Esophagus muscularis mucosa (tissue), 4 donors: Measurements from ENCODE around the gene PCDH9. TPM values are rescaled to one million over a fixed set of nuclear protein-coding genes. Genes with fewer than 3 reads are reported as not detected.

Experiments
- DNase-seq: peaks from one replicate; pipeline ENCODE4 v3.0.0-alpha.2; 2017; ENCODE audit errors: extremely low spot score
- H3K27ac ChIP-seq, 4 donors: fragments of 200-600 bp; sonication (generic); replicated peaks in 1 of 4; 1 replicate in 3 of 4; 2 replicates in 1 of 4; pipeline ENCODE4 v1.5.1; 2016 to 2019; ENCODE audit warnings: mild to moderate bottlenecking in 1 of 4
- H3K27me3 ChIP-seq, 4 donors: fragments of 200-600 bp; sonication (generic); one replicate each; pipeline versions ENCODE4 v1.5.1 to v1.6.0; 2016 to 2019
- H3K36me3 ChIP-seq, 4 donors: fragments of 200-600 bp; sonication (generic); one replicate each; pipeline ENCODE4 v1.5.1; 2016 to 2019
- H3K4me1 ChIP-seq, 4 donors: fragments of 200-600 bp; sonication (generic); one replicate each; pipeline ENCODE4 v1.5.1; 2016 to 2019
- H3K4me3 ChIP-seq, 4 donors: fragments of 200-600 bp; sonication (generic); 1 replicate in 2 of 4; 2 replicates in 2 of 4; pipeline ENCODE4 v1.5.1; 2016 to 2019; ENCODE audit warnings: mild to moderate bottlenecking in 4 of 4, moderate library complexity in 1 of 4
- H3K9me3 ChIP-seq, 4 donors: fragments of 200-600 bp; sonication (generic); 1 replicate in 3 of 4; 2 replicates in 1 of 4; pipeline ENCODE4 v1.5.1; 2016 to 2019
- EP300 ChIP-seq: sonication (generic); formaldehyde crosslinking; IDR thresholded peaks from one replicate; pipeline ENCODE4 v1.6.1; 2017; ENCODE audit warnings: antibody characterized with exemption
- POLR2A ChIP-seq: fragments of 450-650 bp; IDR thresholded peaks from one replicate; pipeline ENCODE4 v1.6.1; 2017; ENCODE audit warnings: antibody characterized with exemption, moderate library complexity, mild to moderate bottlenecking, low read depth
- POLR2AphosphoS5 ChIP-seq, 2 donors: sonication (generic); formaldehyde crosslinking; IDR thresholded peaks; one replicate each; pipeline ENCODE4 v1.6.1; 2017; ENCODE audit warnings: antibody characterized with exemption in 2 of 2
- WGBS: methylation state at CpG from one replicate; pipeline ENCODE4 v1.1.5; 2018; 5-methylcytosine and 5-hydroxymethylcytosine counted together
- intact Hi-C: fragments of 100-400 bp; cut with DNase I; formaldehyde crosslinking; loops from one replicate; pipeline ENCODE4 v1.15.1; 2023
- total RNA-seq, 4 donors: library from RNA; depleted of rRNA; stranded (reverse); fragments of >200 nt; gene quantifications; one replicate each; pipeline versions ENCODE4 v1.1.0 to v1.2.1, GENCODE V29; 2016
- TF ChIP-seq, protein P1 (sequence below), 3 experiments: fragments of 200-600 bp in 2 of 3; fragments of 450-650 bp in 1 of 3; sonication (generic) in 2 of 3; IDR thresholded peaks; one replicate each; pipeline ENCODE4 v1.5.1; 2017 to 2019; ENCODE audit warnings: antibody characterized with exemption in 3 of 3, mild to moderate bottlenecking in 2 of 3, moderate library complexity in 1 of 3

PCDH9 gene
- total RNA-seq, 4 donors from 2014 or later: 33.8 to 81.8 (median 49.1) TPM

DNA sequence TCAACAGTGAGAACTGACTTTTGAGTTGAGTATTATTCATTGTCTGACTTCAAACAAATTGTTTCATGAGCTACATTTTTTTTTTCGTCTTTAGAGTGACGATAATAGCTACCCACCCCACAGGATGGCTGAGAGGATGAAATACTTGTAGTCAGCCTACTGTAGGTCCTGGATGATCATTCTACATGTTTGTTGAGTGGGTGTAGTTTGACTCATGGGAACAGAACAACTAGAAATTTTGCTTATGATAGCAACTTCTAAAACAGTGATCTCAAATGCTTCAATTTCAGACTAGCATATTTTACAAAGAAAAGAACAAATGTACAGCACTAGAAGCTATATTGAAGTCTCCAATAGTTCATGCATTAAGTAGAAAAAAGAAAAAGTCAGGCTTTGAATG lies 651.8 kb downstream of the PCDH9 start:
- H3K9me3 ChIP-seq: no peaks in the 10 kb centered on the region
- TF ChIP-seq POLR2AphosphoS5 (IDR thresholded peaks at IDR 0.05) (no peak), EP300 (no peak), POLR2A (no peak)
- TF ChIP-seq, protein P1, sequence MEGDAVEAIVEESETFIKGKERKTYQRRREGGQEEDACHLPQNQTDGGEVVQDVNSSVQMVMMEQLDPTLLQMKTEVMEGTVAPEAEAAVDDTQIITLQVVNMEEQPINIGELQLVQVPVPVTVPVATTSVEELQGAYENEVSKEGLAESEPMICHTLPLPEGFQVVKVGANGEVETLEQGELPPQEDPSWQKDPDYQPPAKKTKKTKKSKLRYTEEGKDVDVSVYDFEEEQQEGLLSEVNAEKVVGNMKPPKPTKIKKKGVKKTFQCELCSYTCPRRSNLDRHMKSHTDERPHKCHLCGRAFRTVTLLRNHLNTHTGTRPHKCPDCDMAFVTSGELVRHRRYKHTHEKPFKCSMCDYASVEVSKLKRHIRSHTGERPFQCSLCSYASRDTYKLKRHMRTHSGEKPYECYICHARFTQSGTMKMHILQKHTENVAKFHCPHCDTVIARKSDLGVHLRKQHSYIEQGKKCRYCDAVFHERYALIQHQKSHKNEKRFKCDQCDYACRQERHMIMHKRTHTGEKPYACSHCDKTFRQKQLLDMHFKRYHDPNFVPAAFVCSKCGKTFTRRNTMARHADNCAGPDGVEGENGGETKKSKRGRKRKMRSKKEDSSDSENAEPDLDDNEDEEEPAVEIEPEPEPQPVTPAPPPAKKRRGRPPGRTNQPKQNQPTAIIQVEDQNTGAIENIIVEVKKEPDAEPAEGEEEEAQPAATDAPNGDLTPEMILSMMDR (IDR thresholded peaks at IDR 0.05): no peak
- WGBS: 89% methylated on average over 2 of the region's 2 CpGs
- H3K4me3 ChIP-seq: no peak overlapping the region
- no peaks in the 10 kb centered on the region for H3K36me3 ChIP-seq
- H3K27ac ChIP-seq: no peak overlapping the region
- H3K4me1 ChIP-seq: no peaks in the 10 kb centered on the region
- DNase-seq: no peak
- intact Hi-C loops: no loop called here
- H3K27me3 ChIP-seq: no peaks in the 10 kb centered on the region

DNA sequence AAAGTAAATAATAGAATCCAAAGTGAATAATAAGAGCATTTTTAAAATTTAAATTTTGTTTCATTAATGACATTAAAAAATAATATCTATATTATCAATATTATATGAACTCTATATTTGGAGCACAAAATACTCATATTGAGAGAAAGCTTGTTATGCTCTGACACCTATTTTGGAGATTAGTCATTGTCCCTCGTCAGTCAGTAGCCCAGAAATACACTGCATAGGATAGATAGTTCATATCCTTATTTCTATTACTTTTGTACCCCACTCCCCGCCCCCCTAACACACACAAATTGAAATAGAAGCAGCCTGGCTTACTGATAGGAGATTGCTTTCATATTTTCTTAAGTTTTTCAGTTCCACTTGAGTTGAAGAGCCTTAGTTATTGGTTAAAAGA lies 652.8 kb downstream of the PCDH9 start:
- H3K9me3 ChIP-seq: no peaks in the 10 kb centered on the region
- intact Hi-C loops: no loop called here
- TF ChIP-seq, protein P1 (IDR thresholded peaks at IDR 0.05): no peak
- TF ChIP-seq POLR2A (no peak), POLR2AphosphoS5 (IDR thresholded peaks at IDR 0.05) (no peak), EP300 (no peak)
- no peaks in the 10 kb centered on the region for H3K4me1 ChIP-seq
- H3K4me3 ChIP-seq: no peak overlapping the region
- DNase-seq: no peak
- no peaks in the 10 kb centered on the region for H3K36me3 ChIP-seq
- 87% methylated on average over 2 of the region's 2 CpGs for WGBS
- H3K27ac ChIP-seq: no peak overlapping the region
- no peaks in the 10 kb centered on the region for H3K27me3 ChIP-seq

DNA sequence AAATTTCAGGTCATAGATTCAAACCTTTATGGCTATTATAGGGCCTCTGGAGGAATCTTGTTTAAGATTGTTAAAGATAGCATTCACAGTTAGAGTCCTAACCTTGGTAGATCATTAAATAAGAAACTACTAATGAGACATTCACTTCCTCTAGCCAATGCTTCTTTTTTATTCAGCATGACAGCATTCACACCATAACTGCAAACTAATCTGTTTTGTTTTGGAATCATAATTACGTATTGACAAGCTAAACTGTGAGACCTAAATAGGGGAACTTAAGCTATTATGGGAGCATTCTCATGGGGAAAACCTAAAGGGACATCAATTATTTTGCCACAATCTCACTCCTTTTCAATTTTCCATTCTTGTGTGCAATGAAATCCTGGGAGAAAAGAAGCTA lies 653.8 kb downstream of the PCDH9 start:
- Histone ChIP-seq H3K36me3 (no peaks in the 10 kb centered on the region), H3K27me3 (no peaks in the 10 kb centered on the region), H3K4me3 (no peak overlapping the region), H3K9me3 (no peaks in the 10 kb centered on the region), H3K4me1 (no peaks in the 10 kb centered on the region), H3K27ac (no peak overlapping the region)
- DNase-seq: no peak
- intact Hi-C loops: no loop called here
- TF ChIP-seq POLR2A (no peak), EP300 (no peak), POLR2AphosphoS5 (IDR thresholded peaks at IDR 0.05) (no peak)
- TF ChIP-seq, protein P1 (IDR thresholded peaks at IDR 0.05): no peak
- WGBS: 89% methylated on average over 1 of the region's 1 CpG

DNA sequence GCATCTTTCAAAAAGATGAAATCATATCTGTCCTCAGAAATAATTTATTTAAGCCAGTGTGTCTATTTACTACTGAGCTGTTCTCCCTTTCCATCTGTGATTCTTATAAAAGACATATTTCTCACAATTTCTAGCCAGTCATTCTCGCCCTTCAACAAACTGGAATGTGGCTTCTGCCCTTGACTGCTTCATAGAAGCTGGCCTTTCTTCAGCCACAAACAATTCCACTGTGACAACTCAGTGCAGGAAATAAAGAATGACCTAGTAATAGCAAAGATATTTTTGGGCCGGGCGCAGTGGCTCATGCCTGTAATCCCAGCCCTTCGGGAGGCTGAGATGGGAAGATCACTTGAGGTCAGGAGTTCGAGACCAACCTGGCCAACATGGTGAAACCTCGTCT lies 655.5 kb downstream of the PCDH9 start:
- H3K4me3 ChIP-seq: no peak overlapping the region
- DNase-seq: no peak
- no peaks in the 10 kb centered on the region for H3K4me1 ChIP-seq
- WGBS: 70% methylated on average over 6 of the region's 6 CpGs
- no peaks in the 10 kb centered on the region for H3K27me3 ChIP-seq
- H3K9me3 ChIP-seq: no peaks in the 10 kb centered on the region
- H3K27ac ChIP-seq: no peak overlapping the region
- no peaks in the 10 kb centered on the region for H3K36me3 ChIP-seq
- TF ChIP-seq POLR2AphosphoS5 (IDR thresholded peaks at IDR 0.05) (no peak), POLR2A (no peak), EP300 (no peak)
- TF ChIP-seq, protein P1 (IDR thresholded peaks at IDR 0.05): no peak
- intact Hi-C loops: no loop called here

DNA sequence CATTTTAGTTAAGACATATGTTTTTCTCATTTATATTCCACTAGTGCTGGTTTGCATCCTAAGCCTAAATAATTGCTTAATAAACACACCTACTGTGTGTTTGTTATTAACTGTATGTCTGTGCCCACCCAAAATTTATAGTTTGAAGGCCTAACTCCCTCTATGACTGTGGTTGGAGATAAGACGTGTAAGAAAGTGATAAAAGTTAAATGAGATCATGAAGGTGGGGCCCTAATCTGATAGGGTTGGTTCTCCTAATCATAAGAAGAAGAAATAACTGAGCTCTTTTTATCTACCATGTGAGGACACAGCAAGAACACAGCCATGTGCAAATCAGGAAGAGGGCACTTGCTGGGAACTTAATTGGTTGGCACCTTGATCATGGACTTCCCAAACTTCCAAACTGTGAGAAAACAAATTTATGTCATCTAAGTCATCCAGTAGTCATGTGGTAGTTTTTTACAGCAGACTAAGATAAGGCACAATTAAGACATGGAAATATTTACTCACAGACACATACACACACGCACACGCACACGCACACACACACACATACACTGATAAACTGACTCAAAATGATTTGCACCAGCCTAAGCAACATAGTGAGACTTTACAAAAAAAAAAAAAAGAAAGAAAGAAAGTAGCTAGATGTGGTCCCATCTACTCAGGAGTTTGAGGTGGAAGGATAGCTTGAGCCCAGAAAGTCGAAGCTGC lies 662.1 kb downstream of the PCDH9 start:
- no peak for DNase-seq
- H3K9me3 ChIP-seq: no peaks in the 10 kb centered on the region
- no peak overlapping the region for H3K27ac ChIP-seq
- H3K4me3 ChIP-seq: no peak overlapping the region
- intact Hi-C loops: no loop called here
- H3K36me3 ChIP-seq: no peaks in the 10 kb centered on the region
- H3K27me3 ChIP-seq: no peaks in the 10 kb centered on the region
- no peaks in the 10 kb centered on the region for H3K4me1 ChIP-seq
- TF ChIP-seq EP300 (no peak), POLR2AphosphoS5 (IDR thresholded peaks at IDR 0.05) (no peak), POLR2A (no peak)
- TF ChIP-seq, protein P1 (IDR thresholded peaks at IDR 0.05): no peak
- 93% methylated on average over 5 of the region's 5 CpGs for WGBS
